ENCODE data around the gene PSMC3. TPM values are rescaled to one million over a fixed set of nuclear protein-coding genes. Genes with fewer than 3 reads are reported as not detected.

The PSMC3 gene
- total and polyA plus RNA-seq, 2 of the 13 experiments (the other 11 are each of a cell fraction or from before 2014, with no cell fraction given): 75.8 to 214 TPM

- TF ChIP-seq SNAPC2 (CRISPR knock-in tag; IDR thresholded peaks at IDR 0.05): no peak
- TF ChIP-seq JUNB (CRISPR knock-in tag; IDR thresholded peaks at IDR 0.05; ENCODE audit: borderline replicate concordance): no peak
- TF ChIP-seq ZNF766 (CRISPR knock-in tag; IDR thresholded peaks at IDR 0.05; ENCODE audit: borderline replicate concordance): no peak
- no peak for TF ChIP-seq ZNF639 (CRISPR knock-in tag; conservative IDR thresholded peaks at IDR 0.05)
- TF ChIP-seq AGO2 (optimal IDR thresholded peaks at IDR 0.05; ENCODE audit: low read depth, low read length): peak; percentile 36
- 0 out of 2 replicates have a peak, but pooled peaks have one; percentile 27 for TF ChIP-seq CBX5 (CRISPR knock-in tag; IDR thresholded peaks at IDR 0.05; ENCODE audit: borderline replicate concordance)
- TF ChIP-seq MXD1 (CRISPR knock-in tag; IDR thresholded peaks at IDR 0.05): peak; percentile 40; the same call in 1 of the 2 replicates
- no peak for TF ChIP-seq RFXAP (CRISPR knock-in tag; IDR thresholded peaks at IDR 0.05; ENCODE audit: borderline replicate concordance)
- TF ChIP-seq RBFOX2 (IDR thresholded peaks at IDR 0.05; ENCODE audit: low read depth, low read length): peak; percentile 44; the same call in 1 of the 2 replicates
- peak; percentile 88 for TF ChIP-seq CTCF (CRISPR knock-in tag; IDR thresholded peaks at IDR 0.05)
- no peak for TF ChIP-seq HOMEZ (CRISPR knock-in tag; IDR thresholded peaks at IDR 0.05; ENCODE audit: low read depth)
- TF ChIP-seq ZNF687 (CRISPR knock-in tag; IDR thresholded peaks at IDR 0.05): peak; percentile 57
- no peak for TF ChIP-seq NFYB (CRISPR knock-in tag; IDR thresholded peaks at IDR 0.05)
- peak; percentile 66 for TF ChIP-seq STAG1 (CRISPR knock-in tag; IDR thresholded peaks at IDR 0.05)
- TF ChIP-seq MAZ (IDR thresholded peaks at IDR 0.05; ENCODE audit: borderline replicate concordance, low read depth, low read length): 0 out of 2 replicates have a peak, but pooled peaks have one; percentile 39
- TF ChIP-seq MAZ (CRISPR knock-in tag; IDR thresholded peaks at IDR 0.05; ENCODE audit: low read depth): 0 out of 2 replicates have a peak, but pooled peaks have one; percentile 40
- TF ChIP-seq ZKSCAN5 (CRISPR knock-in tag; IDR thresholded peaks at IDR 0.05): no peak
- TF ChIP-seq MLLT10 (CRISPR knock-in tag; IDR thresholded peaks at IDR 0.05): no peak
- no peak for TF ChIP-seq ZNF883 (CRISPR knock-in tag; IDR thresholded peaks at IDR 0.05; ENCODE audit: not compliant biosample characterization)
These were observed 14.1 kb downstream of the PSMC3 start (continued) for GRCh38 chr11:47411884-47412746.
